ENCODE data around the gene MYO5B. TPM values are rescaled to one million over a fixed set of nuclear protein-coding genes. Genes with fewer than 3 reads are reported as not detected.

Gene MYO5B
- total RNA-seq, 1 experiment from 2014 or later: 56.7 TPM

GRCh38 chr18:49845629-49846360, 349.2 kb downstream of the MYO5B start:
- intact Hi-C loops (cut with micrococcal nuclease; ENCODE audit: unreplicated experiment): no loop called here
- CTCF ChIA-PET: no interaction called here
- no peak for TF ChIP-seq CTCF (IDR thresholded peaks at IDR 0.05; ENCODE audit: unreplicated experiment)
- H3K4me3 Mint-ChIP-seq (ENCODE audit: low read depth, unreplicated experiment): no peak overlapping the region
- no peaks in the 10 kb centered on the region for H3K9me3 Mint-ChIP-seq (ENCODE audit: low read depth, unreplicated experiment)
- no TSS peak for BruUV-seq (replicated peaks)
- DNase-seq: no peak
- H3K27me3 Mint-ChIP-seq (ENCODE audit: unreplicated experiment): no peaks in the 10 kb centered on the region
- H3K4me1 Mint-ChIP-seq (ENCODE audit: low read depth, unreplicated experiment): peaks cover 33% of the 10 kb centered on the region
- no peak overlapping the region for H3K27ac Mint-ChIP-seq (ENCODE audit: unreplicated experiment)
- H3K36me3 Mint-ChIP-seq (ENCODE audit: insufficient read depth, unreplicated experiment): peaks cover 34% of the 10 kb centered on the region

DNA sequence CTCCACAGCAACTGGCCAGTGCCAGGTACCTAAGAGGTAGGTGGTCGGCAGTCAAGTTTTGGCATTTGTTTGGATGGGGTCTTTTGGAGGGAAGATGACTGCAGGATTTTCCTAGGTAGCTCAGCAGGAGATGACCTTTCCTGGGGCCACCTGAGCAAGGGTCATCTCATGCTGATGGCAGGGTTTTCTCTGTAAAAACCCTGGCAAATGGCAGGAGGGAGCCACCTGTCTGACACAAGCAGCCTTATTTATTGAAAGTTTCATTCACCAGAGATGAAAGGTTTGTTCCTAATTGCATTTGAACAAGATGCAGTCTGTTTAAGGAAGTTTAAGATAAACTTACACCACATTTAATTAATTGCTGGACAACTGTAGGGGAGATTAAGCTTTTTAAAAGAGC, 350.0 kb downstream of the MYO5B start:
- CTCF ChIA-PET: interaction anchor here (0.6 kb wide), 1 partner anchor 14 kb away, joined by 6 read pairs; no protein-coding TSS in a partner anchor
- Mint-ChIP-seq H3K9me3 (ENCODE audit: low read depth, unreplicated experiment) (no peaks in the 10 kb centered on the region), H3K4me1 (ENCODE audit: low read depth, unreplicated experiment) (peaks cover 24% of the 10 kb centered on the region), H3K36me3 (ENCODE audit: insufficient read depth, unreplicated experiment) (peaks cover 32% of the 10 kb centered on the region), H3K27me3 (ENCODE audit: unreplicated experiment) (no peaks in the 10 kb centered on the region), H3K27ac (ENCODE audit: unreplicated experiment) (no peak overlapping the region), H3K4me3 (ENCODE audit: low read depth, unreplicated experiment) (no peak overlapping the region)
- no peak for TF ChIP-seq CTCF (IDR thresholded peaks at IDR 0.05; ENCODE audit: unreplicated experiment)
- BruUV-seq (replicated peaks): no TSS peak
- intact Hi-C loops (cut with micrococcal nuclease; ENCODE audit: unreplicated experiment): no loop called here
- DNase-seq: no peak

GRCh38 chr18:49843778-49844625, 350.9 kb downstream of the MYO5B start:
- H3K27ac Mint-ChIP-seq (ENCODE audit: unreplicated experiment): no peak overlapping the region
- peaks cover 15% of the 10 kb centered on the region for H3K4me1 Mint-ChIP-seq (ENCODE audit: low read depth, unreplicated experiment)
- BruUV-seq (replicated peaks): no TSS peak
- no peaks in the 10 kb centered on the region for H3K27me3 Mint-ChIP-seq (ENCODE audit: unreplicated experiment)
- intact Hi-C loops (cut with micrococcal nuclease; ENCODE audit: unreplicated experiment): no loop called here
- CTCF ChIA-PET: interaction anchor here (0.6 kb wide), 1 partner anchor 13 kb away, joined by 6 read pairs; no protein-coding TSS in a partner anchor
- H3K9me3 Mint-ChIP-seq (ENCODE audit: low read depth, unreplicated experiment): no peaks in the 10 kb centered on the region
- no peak for DNase-seq
- TF ChIP-seq CTCF (IDR thresholded peaks at IDR 0.05; ENCODE audit: unreplicated experiment): no peak
- no peak overlapping the region for H3K4me3 Mint-ChIP-seq (ENCODE audit: low read depth, unreplicated experiment)
- H3K36me3 Mint-ChIP-seq (ENCODE audit: insufficient read depth, unreplicated experiment): peaks cover 29% of the 10 kb centered on the region

- CTCF ChIA-PET: no interaction called here
- Mint-ChIP-seq H3K27me3 (ENCODE audit: unreplicated experiment) (no peaks in the 10 kb centered on the region), H3K4me1 (ENCODE audit: low read depth, unreplicated experiment) (peaks cover 6% of the 10 kb centered on the region), H3K36me3 (ENCODE audit: insufficient read depth, unreplicated experiment) (peaks cover 24% of the 10 kb centered on the region), H3K27ac (ENCODE audit: unreplicated experiment) (no peak overlapping the region), H3K4me3 (ENCODE audit: low read depth, unreplicated experiment) (no peak overlapping the region), H3K9me3 (ENCODE audit: low read depth, unreplicated experiment) (no peaks in the 10 kb centered on the region)
- BruUV-seq (replicated peaks): no TSS peak
- TF ChIP-seq CTCF (IDR thresholded peaks at IDR 0.05; ENCODE audit: unreplicated experiment): no peak
- intact Hi-C loops (cut with micrococcal nuclease; ENCODE audit: unreplicated experiment): no loop called here
- DNase-seq: no peak
Observed at GRCh38 chr18:49843131-49843530, 351.8 kb downstream of the MYO5B start.
